ENCODE results near the gene SLC22A5.

DNA sequence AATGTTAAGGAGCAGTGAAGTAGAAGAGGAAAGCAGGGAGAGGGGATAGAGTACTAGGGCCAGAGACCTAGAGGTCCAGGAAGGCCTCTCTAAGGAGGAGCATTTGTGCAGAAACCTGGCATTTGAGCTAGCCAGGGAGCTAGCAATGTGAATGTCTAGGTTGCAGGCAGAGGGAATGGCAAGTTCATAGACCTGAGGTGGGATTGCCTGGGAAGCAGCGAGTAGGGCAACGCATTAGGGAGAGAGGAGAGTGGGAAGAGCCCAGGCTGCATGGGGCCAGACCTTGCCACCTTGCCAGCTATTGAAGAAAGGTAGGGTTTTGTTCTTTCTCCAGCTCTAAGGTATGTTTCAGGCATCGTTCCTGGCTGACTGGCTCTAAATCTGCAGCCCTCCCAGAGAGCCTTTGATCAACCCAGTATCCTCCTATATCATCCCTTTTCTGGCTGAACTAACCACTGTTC lies 54.0 kb downstream of the SLC22A5 start:
- TF ChIP-seq, protein P1, sequence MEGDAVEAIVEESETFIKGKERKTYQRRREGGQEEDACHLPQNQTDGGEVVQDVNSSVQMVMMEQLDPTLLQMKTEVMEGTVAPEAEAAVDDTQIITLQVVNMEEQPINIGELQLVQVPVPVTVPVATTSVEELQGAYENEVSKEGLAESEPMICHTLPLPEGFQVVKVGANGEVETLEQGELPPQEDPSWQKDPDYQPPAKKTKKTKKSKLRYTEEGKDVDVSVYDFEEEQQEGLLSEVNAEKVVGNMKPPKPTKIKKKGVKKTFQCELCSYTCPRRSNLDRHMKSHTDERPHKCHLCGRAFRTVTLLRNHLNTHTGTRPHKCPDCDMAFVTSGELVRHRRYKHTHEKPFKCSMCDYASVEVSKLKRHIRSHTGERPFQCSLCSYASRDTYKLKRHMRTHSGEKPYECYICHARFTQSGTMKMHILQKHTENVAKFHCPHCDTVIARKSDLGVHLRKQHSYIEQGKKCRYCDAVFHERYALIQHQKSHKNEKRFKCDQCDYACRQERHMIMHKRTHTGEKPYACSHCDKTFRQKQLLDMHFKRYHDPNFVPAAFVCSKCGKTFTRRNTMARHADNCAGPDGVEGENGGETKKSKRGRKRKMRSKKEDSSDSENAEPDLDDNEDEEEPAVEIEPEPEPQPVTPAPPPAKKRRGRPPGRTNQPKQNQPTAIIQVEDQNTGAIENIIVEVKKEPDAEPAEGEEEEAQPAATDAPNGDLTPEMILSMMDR (IDR thresholded peaks at IDR 0.05; ENCODE audit: low read depth, low read length, poor library complexity, severe bottlenecking), result no peak
- TF ChIP-seq EZH2phosphoT487 (IDR thresholded peaks at IDR 0.05; ENCODE audit: borderline replicate concordance, low read length), result no peak
